ENCODE measurements around the gene TMUB1.

GRCh38 chr7:151115121-151115835 is 32.0 kb upstream of the TMUB1 start:
- no peak for TF ChIP-seq POLR2A (IDR thresholded peaks at IDR 0.05)
- TF ChIP-seq CTCF (IDR thresholded peaks at IDR 0.05) = peak in 1 of 12 donors; percentile 15

Measured in heart left ventricle (tissue), 13 donors.